CD4-positive, alpha-beta memory T cell (primary cell): ENCODE measurements around the gene C17orf75. TPM values are rescaled to one million over a fixed set of nuclear protein-coding genes. Genes with fewer than 3 reads are reported as not detected.

Source experiments
- CTCF ChIA-PET: fragments of 350-600 bp; sonication (Branson Sonifier 250); formaldehyde crosslinking; loops from one replicate; lab custom pipeline; 2021; ENCODE audit warnings: inconsistent platforms; ENCODE audit not compliant: partially characterized antibody; lab: Charles Lee
- POLR2A ChIA-PET: fragments of 350-600 bp; sonication (Branson Sonifier 250); formaldehyde crosslinking; loops from one replicate; lab custom pipeline; 2021; ENCODE audit not compliant: partially characterized antibody; lab: Charles Lee
- DNase-seq, 5 donors: peaks; one replicate each; pipeline versions ENCODE4 v3.0.0 to v3.0.0-alpha.2; 2020 to 2022; ENCODE audit warnings: mixed read lengths in 1 of 5
- H3K27ac ChIP-seq: one replicate; pipeline ENCODE4 v1.7.0; 2013; ENCODE audit warnings: low read depth, low read length
- H3K27me3 ChIP-seq: 2 replicates; pipeline ENCODE4 v1.7.0; 2013; ENCODE audit warnings: mild to moderate bottlenecking, low read length, moderate library complexity; ENCODE audit not compliant: insufficient read depth
- H3K36me3 ChIP-seq: 2 replicates; pipeline ENCODE4 v1.7.0; 2013; ENCODE audit warnings: mild to moderate bottlenecking, low read length, moderate library complexity; ENCODE audit not compliant: insufficient read depth
- H3K4me1 ChIP-seq: 2 replicates; pipeline ENCODE4 v1.7.0; 2013; ENCODE audit warnings: mild to moderate bottlenecking, low read length, moderate library complexity; ENCODE audit not compliant: insufficient read depth
- H3K4me3 ChIP-seq, 2 donors: one replicate each; pipeline ENCODE4 v1.7.0; 2013; ENCODE audit warnings: low read length in 2 of 2, mild to moderate bottlenecking in 1 of 2
- H3K9me3 ChIP-seq, 2 donors: one replicate each; pipeline ENCODE4 v1.7.0; 2013; ENCODE audit warnings: low read length in 2 of 2, control low read depth in 1 of 2; ENCODE audit not compliant: control insufficient read depth in 1 of 2
- H3K27ac Mint-ChIP-seq, 7 donors: one replicate each; pipeline ENCODE4 v1.8.0; 2020 to 2021; ENCODE audit warnings: mixed read lengths in 7 of 7, mild to moderate bottlenecking in 6 of 7, inconsistent platforms in 3 of 7, moderate library complexity in 3 of 7
- H3K27me3 Mint-ChIP-seq, 2 donors: one replicate each; pipeline ENCODE4 v1.8.0; 2020 to 2021; ENCODE audit warnings: mixed read lengths in 2 of 2
- H3K36me3 Mint-ChIP-seq, 2 donors: one replicate each; pipeline ENCODE4 v1.8.0; 2020 to 2021; ENCODE audit warnings: mixed read lengths in 2 of 2, inconsistent platforms in 1 of 2, mild to moderate bottlenecking in 1 of 2
- H3K4me1 Mint-ChIP-seq, 4 donors: one replicate each; pipeline ENCODE4 v1.8.0; 2020 to 2021; ENCODE audit warnings: mixed read lengths in 4 of 4, mild to moderate bottlenecking in 1 of 4
- H3K4me3 Mint-ChIP-seq, 8 donors: one replicate each; pipeline ENCODE4 v1.8.0; 2020 to 2021; ENCODE audit warnings: mixed read lengths in 8 of 8, mild to moderate bottlenecking in 7 of 8, moderate library complexity in 6 of 8, inconsistent platforms in 3 of 8
- H3K9me3 Mint-ChIP-seq, 8 donors: one replicate each; pipeline ENCODE4 v1.8.0; 2020 to 2021; ENCODE audit warnings: mixed read lengths in 8 of 8, mild to moderate bottlenecking in 5 of 8, inconsistent platforms in 3 of 8, moderate library complexity in 1 of 8
- intact Hi-C: fragments of 100-400 bp; cut with micrococcal nuclease; formaldehyde crosslinking; loops from one replicate; pipeline ENCODE4 v1.15.1; 2023
- polyA plus RNA-seq, 2 donors: library from polyadenylated mRNA; unstranded; fragments of 300-500 nt; fragmentation: Illumina TruSeq; gene quantifications; one replicate each; pipeline ENCODE4 v1.2.3, GENCODE V29; 2021
- total RNA-seq, 2 experiments: library from RNA; stranded (reverse); gene quantifications; one replicate each; pipeline ENCODE4 v1.2.3, GENCODE V29; 2021

C17orf75 gene
- total and polyA plus RNA-seq, 4 experiments from 2014 or later = 7.9 to 22.5 (median 15.4) TPM

GRCh38 chr17:32311028-32311536, 30.9 kb downstream of the C17orf75 start:
- CTCF ChIA-PET = interaction anchor here (1.6 kb wide), 1 partner anchor 9 kb away, joined by 10 read pairs; no protein-coding TSS in a partner anchor
- no peaks in the 10 kb centered on the region for H3K9me3 Mint-ChIP-seq

GRCh38 chr17:32307658-32308057, 34.3 kb downstream of the C17orf75 start:
- no peaks in the 10 kb centered on the region for H3K4me1 Mint-ChIP-seq
- no peak overlapping the region for H3K4me3 Mint-ChIP-seq
- intact Hi-C loops = no loop called here
- H3K27ac Mint-ChIP-seq = no peak overlapping the region
- no peak for DNase-seq
- H3K27me3 Mint-ChIP-seq = peaks cover 0 to 1% of the 10 kb centered on the region in 2 donors
- no peaks in the 10 kb centered on the region for H3K27me3 ChIP-seq
- H3K4me1 ChIP-seq = no peaks in the 10 kb centered on the region
- H3K9me3 ChIP-seq = no peaks in the 10 kb centered on the region
- no peak overlapping the region for H3K4me3 ChIP-seq
- CTCF ChIA-PET = no interaction called here
- H3K27ac ChIP-seq = no peak overlapping the region
- no peaks in the 10 kb centered on the region for H3K36me3 Mint-ChIP-seq
- no peaks in the 10 kb centered on the region for H3K36me3 ChIP-seq
- no peaks in the 10 kb centered on the region for H3K9me3 Mint-ChIP-seq
- POLR2A ChIA-PET = no interaction called here

More at GRCh38 chr17:32311028-32311536, 30.9 kb downstream of the C17orf75 start:
- no peaks in the 10 kb centered on the region for H3K4me1 ChIP-seq
- H3K27ac ChIP-seq = no peak overlapping the region
- H3K9me3 ChIP-seq = no peaks in the 10 kb centered on the region
- Mint-ChIP-seq H3K36me3 (no peaks in the 10 kb centered on the region), H3K4me3 (no peak overlapping the region), H3K27ac (no peak overlapping the region), H3K4me1 (no peaks in the 10 kb centered on the region), H3K27me3 (peaks cover 2 to 4% of the 10 kb centered on the region in 2 donors)
- intact Hi-C loops = no loop called here
- DNase-seq = no peak
- H3K27me3 ChIP-seq = no peaks in the 10 kb centered on the region
- POLR2A ChIA-PET = interaction anchor here (0.6 kb wide), 1 partner anchor 114 kb away, joined by 5 read pairs; no protein-coding TSS in a partner anchor
- no peaks in the 10 kb centered on the region for H3K36me3 ChIP-seq
- H3K4me3 ChIP-seq = no peak overlapping the region

GRCh38 chr17:32305049-32305448, 36.9 kb downstream of the C17orf75 start:
- no peak overlapping the region for H3K27ac ChIP-seq
- CTCF ChIA-PET = no interaction called here
- no peaks in the 10 kb centered on the region for H3K4me1 ChIP-seq
- Mint-ChIP-seq H3K4me1 (no peaks in the 10 kb centered on the region), H3K4me3 (no peak overlapping the region), H3K27me3 (peaks cover 0 to 1% of the 10 kb centered on the region in 2 donors), H3K9me3 (no peaks in the 10 kb centered on the region), H3K36me3 (no peaks in the 10 kb centered on the region), H3K27ac (no peak overlapping the region)
- POLR2A ChIA-PET = no interaction called here
- no peak for DNase-seq
- no peaks in the 10 kb centered on the region for H3K9me3 ChIP-seq
- no peaks in the 10 kb centered on the region for H3K36me3 ChIP-seq
- no peaks in the 10 kb centered on the region for H3K27me3 ChIP-seq
- H3K4me3 ChIP-seq = no peak overlapping the region
- intact Hi-C loops = no loop called here

- POLR2A ChIA-PET = no interaction called here
- no peaks in the 10 kb centered on the region for H3K27me3 Mint-ChIP-seq
- H3K36me3 Mint-ChIP-seq = no peaks in the 10 kb centered on the region
- no peaks in the 10 kb centered on the region for H3K36me3 ChIP-seq
- no peak overlapping the region for H3K4me3 ChIP-seq
- H3K4me1 ChIP-seq = no peaks in the 10 kb centered on the region
- CTCF ChIA-PET = no interaction called here
- no peak overlapping the region for H3K27ac ChIP-seq
- H3K9me3 ChIP-seq = no peaks in the 10 kb centered on the region
- no peaks in the 10 kb centered on the region for H3K9me3 Mint-ChIP-seq
- intact Hi-C loops = no loop called here
- H3K4me1 Mint-ChIP-seq = no peaks in the 10 kb centered on the region
- H3K4me3 Mint-ChIP-seq = no peak overlapping the region
- no peak overlapping the region for H3K27ac Mint-ChIP-seq
- H3K27me3 ChIP-seq = no peaks in the 10 kb centered on the region
- no peak for DNase-seq
Observed at GRCh38 chr17:32303781-32304288, 38.1 kb downstream of the C17orf75 start.

GRCh38 chr17:32302860-32303649, 38.9 kb downstream of the C17orf75 start:
- Mint-ChIP-seq H3K4me1 (no peaks in the 10 kb centered on the region), H3K9me3 (no peaks in the 10 kb centered on the region), H3K27me3 (no peaks in the 10 kb centered on the region)

GRCh38 chr17:32302037-32302436, 39.9 kb downstream of the C17orf75 start:
- H3K27ac Mint-ChIP-seq = no peak overlapping the region
- H3K27ac ChIP-seq = no peak overlapping the region
- ChIA-PET POLR2A (no interaction called here), CTCF (no interaction called here)
- H3K9me3 ChIP-seq = no peaks in the 10 kb centered on the region
- no peaks in the 10 kb centered on the region for H3K27me3 ChIP-seq
- H3K4me3 Mint-ChIP-seq = no peak overlapping the region
- no peaks in the 10 kb centered on the region for H3K36me3 Mint-ChIP-seq
- no peak for DNase-seq
- no peaks in the 10 kb centered on the region for H3K4me1 Mint-ChIP-seq
- intact Hi-C loops = no loop called here
- no peaks in the 10 kb centered on the region for H3K9me3 Mint-ChIP-seq
- H3K4me3 ChIP-seq = no peak overlapping the region
- H3K36me3 ChIP-seq = no peaks in the 10 kb centered on the region
- no peaks in the 10 kb centered on the region for H3K4me1 ChIP-seq
- H3K27me3 Mint-ChIP-seq = no peaks in the 10 kb centered on the region

More at GRCh38 chr17:32302860-32303649, 38.9 kb downstream of the C17orf75 start:
- Mint-ChIP-seq H3K36me3 (no peaks in the 10 kb centered on the region), H3K4me3 (no peak overlapping the region), H3K27ac (peak overlapping the region in 2 of 7 donors; percentile 17 to 50)
- intact Hi-C loops = no loop called here
- ChIA-PET POLR2A (no interaction called here), CTCF (no interaction called here)
- Histone ChIP-seq H3K4me1 (no peaks in the 10 kb centered on the region), H3K9me3 (no peaks in the 10 kb centered on the region), H3K27ac (no peak overlapping the region), H3K36me3 (no peaks in the 10 kb centered on the region), H3K27me3 (no peaks in the 10 kb centered on the region), H3K4me3 (no peak overlapping the region)
- no peak for DNase-seq

GRCh38 chr17:32299580-32300164, 42.3 kb downstream of the C17orf75 start:
- POLR2A ChIA-PET = no interaction called here
- DNase-seq = no peak
- Mint-ChIP-seq H3K36me3 (no peaks in the 10 kb centered on the region), H3K27me3 (no peaks in the 10 kb centered on the region), H3K27ac (no peak overlapping the region), H3K4me3 (no peak overlapping the region), H3K9me3 (no peaks in the 10 kb centered on the region), H3K4me1 (no peaks in the 10 kb centered on the region)
- Histone ChIP-seq H3K4me1 (no peaks in the 10 kb centered on the region), H3K27ac (no peak overlapping the region), H3K9me3 (no peaks in the 10 kb centered on the region), H3K4me3 (no peak overlapping the region), H3K36me3 (no peaks in the 10 kb centered on the region), H3K27me3 (no peaks in the 10 kb centered on the region)
- intact Hi-C loops = no loop called here
- CTCF ChIA-PET = no interaction called here
